ENCODE results near the gene CUTC. TPM values are rescaled to one million over a fixed set of nuclear protein-coding genes. Genes with fewer than 3 reads are reported as not detected.

CUTC gene
- total RNA-seq, 1 donor from 2014 or later: 10.3 TPM

GRCh38 chr10:99761365-99761764, 29.3 kb downstream of the CUTC start:
- Histone ChIP-seq H3K4me1 (ENCODE audit: insufficient read depth, low read length) (no peaks in the 10 kb centered on the region), H2AFZ (ENCODE audit: low read depth, low read length) (no peak overlapping the region), H3K9me3 (ENCODE audit: insufficient read depth, low read depth, low read length) (no peaks in the 10 kb centered on the region), H3K4me3 (ENCODE audit: insufficient read depth, low read depth, low read length) (no peak overlapping the region), H3K79me2 (ENCODE audit: insufficient read depth, low read length) (no peaks in the 10 kb centered on the region), H3K9ac (ENCODE audit: low read length) (no peak overlapping the region), H3K27me3 (ENCODE audit: insufficient read depth, low read length) (no peaks in the 10 kb centered on the region), H3K27ac (ENCODE audit: low read depth, low read length) (no peak overlapping the region), H3K36me3 (ENCODE audit: insufficient read depth, low read length) (peaks cover 11% of the 10 kb centered on the region), H3K4me2 (ENCODE audit: low read length) (no peak overlapping the region), H4K20me1 (ENCODE audit: insufficient read depth, low read length) (no peaks in the 10 kb centered on the region)
- no peak for TF ChIP-seq EZH2 (IDR thresholded peaks at IDR 0.05; ENCODE audit: insufficient read depth, low read length)
- TF ChIP-seq, protein P1, sequence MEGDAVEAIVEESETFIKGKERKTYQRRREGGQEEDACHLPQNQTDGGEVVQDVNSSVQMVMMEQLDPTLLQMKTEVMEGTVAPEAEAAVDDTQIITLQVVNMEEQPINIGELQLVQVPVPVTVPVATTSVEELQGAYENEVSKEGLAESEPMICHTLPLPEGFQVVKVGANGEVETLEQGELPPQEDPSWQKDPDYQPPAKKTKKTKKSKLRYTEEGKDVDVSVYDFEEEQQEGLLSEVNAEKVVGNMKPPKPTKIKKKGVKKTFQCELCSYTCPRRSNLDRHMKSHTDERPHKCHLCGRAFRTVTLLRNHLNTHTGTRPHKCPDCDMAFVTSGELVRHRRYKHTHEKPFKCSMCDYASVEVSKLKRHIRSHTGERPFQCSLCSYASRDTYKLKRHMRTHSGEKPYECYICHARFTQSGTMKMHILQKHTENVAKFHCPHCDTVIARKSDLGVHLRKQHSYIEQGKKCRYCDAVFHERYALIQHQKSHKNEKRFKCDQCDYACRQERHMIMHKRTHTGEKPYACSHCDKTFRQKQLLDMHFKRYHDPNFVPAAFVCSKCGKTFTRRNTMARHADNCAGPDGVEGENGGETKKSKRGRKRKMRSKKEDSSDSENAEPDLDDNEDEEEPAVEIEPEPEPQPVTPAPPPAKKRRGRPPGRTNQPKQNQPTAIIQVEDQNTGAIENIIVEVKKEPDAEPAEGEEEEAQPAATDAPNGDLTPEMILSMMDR (IDR thresholded peaks at IDR 0.05; ENCODE audit: insufficient read depth, low read depth, low read length): no peak
- FAIRE-seq (no peak), DNase-seq (ENCODE audit: low read depth) (no peak)
- H3K4me3 Mint-ChIP-seq (ENCODE audit: unreplicated experiment): no peak overlapping the region
- H3K36me3 Mint-ChIP-seq (ENCODE audit: low read depth, unreplicated experiment): peaks cover 8% of the 10 kb centered on the region
- no peak overlapping the region for H3K27ac Mint-ChIP-seq (ENCODE audit: unreplicated experiment)
- H3K9me3 Mint-ChIP-seq (ENCODE audit: unreplicated experiment): no peaks in the 10 kb centered on the region
- no peaks in the 10 kb centered on the region for H3K27me3 Mint-ChIP-seq (ENCODE audit: low read depth, unreplicated experiment)
- H3K4me1 Mint-ChIP-seq (ENCODE audit: low read depth, unreplicated experiment): no peaks in the 10 kb centered on the region

DNA sequence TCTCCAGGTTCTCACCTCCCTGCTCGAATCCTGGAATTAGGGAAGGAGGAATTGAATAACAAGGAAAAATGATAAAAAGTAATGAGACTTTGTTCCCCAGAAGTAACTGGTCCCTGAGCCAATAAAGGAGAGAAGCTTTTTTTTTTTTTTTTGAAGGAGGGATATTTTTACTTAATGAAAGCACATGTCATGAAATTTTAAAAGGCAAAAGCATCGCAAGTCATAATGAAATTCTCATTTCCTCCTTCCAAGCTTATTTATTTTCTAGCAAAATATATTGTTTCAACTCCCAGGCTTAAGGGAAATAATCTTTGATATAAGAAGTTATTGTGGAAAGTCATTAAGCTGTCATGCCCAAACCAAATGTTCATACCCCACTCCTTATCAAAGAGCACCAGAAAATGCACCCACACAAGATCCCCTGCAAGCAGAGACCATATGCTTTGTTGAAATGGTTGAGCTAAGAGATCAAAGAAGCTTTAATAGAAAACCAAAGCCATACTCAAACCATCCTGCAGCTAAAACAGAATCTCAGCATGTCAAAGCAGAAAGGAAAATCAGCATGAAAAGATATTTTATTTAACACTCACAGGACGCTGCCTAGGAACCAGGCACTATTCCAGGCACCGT, 33.8 kb downstream of the CUTC start:
- FAIRE-seq (no peak), DNase-seq (ENCODE audit: low read depth) (no peak)
- H3K4me3 ChIP-seq (ENCODE audit: insufficient read depth, low read depth, low read length): no peak overlapping the region
- no peak overlapping the region for H3K27ac ChIP-seq (ENCODE audit: low read depth, low read length)
- H3K9me3 ChIP-seq (ENCODE audit: insufficient read depth, low read depth, low read length): no peaks in the 10 kb centered on the region
- TF ChIP-seq, protein P1 (IDR thresholded peaks at IDR 0.05; ENCODE audit: insufficient read depth, low read depth, low read length): no peak
- no peak for TF ChIP-seq EZH2 (IDR thresholded peaks at IDR 0.05; ENCODE audit: insufficient read depth, low read length)
- H3K9me3 Mint-ChIP-seq (ENCODE audit: unreplicated experiment): no peaks in the 10 kb centered on the region
- H3K9ac ChIP-seq (ENCODE audit: low read length): no peak overlapping the region
- H3K27me3 ChIP-seq (ENCODE audit: insufficient read depth, low read length): no peaks in the 10 kb centered on the region
- peaks cover 3% of the 10 kb centered on the region for H3K36me3 Mint-ChIP-seq (ENCODE audit: low read depth, unreplicated experiment)
- H3K4me3 Mint-ChIP-seq (ENCODE audit: unreplicated experiment): no peak overlapping the region
- H3K27me3 Mint-ChIP-seq (ENCODE audit: low read depth, unreplicated experiment): no peaks in the 10 kb centered on the region
- H3K36me3 ChIP-seq (ENCODE audit: insufficient read depth, low read length): no peaks in the 10 kb centered on the region
- no peak overlapping the region for H3K27ac Mint-ChIP-seq (ENCODE audit: unreplicated experiment)
- H4K20me1 ChIP-seq (ENCODE audit: insufficient read depth, low read length): no peaks in the 10 kb centered on the region
- H2AFZ ChIP-seq (ENCODE audit: low read depth, low read length): no peak overlapping the region
- H3K4me2 ChIP-seq (ENCODE audit: low read length): no peak overlapping the region
- no peaks in the 10 kb centered on the region for H3K4me1 Mint-ChIP-seq (ENCODE audit: low read depth, unreplicated experiment)
- H3K79me2 ChIP-seq (ENCODE audit: insufficient read depth, low read length): no peaks in the 10 kb centered on the region
- H3K4me1 ChIP-seq (ENCODE audit: insufficient read depth, low read length): peaks cover 4% of the 10 kb centered on the region

- no peak overlapping the region for H3K27ac Mint-ChIP-seq (ENCODE audit: unreplicated experiment)
- peaks cover under 1% of the 10 kb centered on the region for H3K36me3 Mint-ChIP-seq (ENCODE audit: low read depth, unreplicated experiment)
- H3K4me1 Mint-ChIP-seq (ENCODE audit: low read depth, unreplicated experiment): no peaks in the 10 kb centered on the region
- no peak overlapping the region for H3K4me3 Mint-ChIP-seq (ENCODE audit: unreplicated experiment)
- no peak for DNase-seq (ENCODE audit: low read depth)
- peaks cover 4% of the 10 kb centered on the region for H3K4me1 ChIP-seq (ENCODE audit: insufficient read depth, low read length)
- no peak overlapping the region for H3K9ac ChIP-seq (ENCODE audit: low read length)
- no peaks in the 10 kb centered on the region for H3K9me3 ChIP-seq (ENCODE audit: insufficient read depth, low read depth, low read length)
- TF ChIP-seq EZH2 (IDR thresholded peaks at IDR 0.05; ENCODE audit: insufficient read depth, low read length): no peak
- TF ChIP-seq, protein P1 (IDR thresholded peaks at IDR 0.05; ENCODE audit: insufficient read depth, low read depth, low read length): no peak
- no peaks in the 10 kb centered on the region for H3K27me3 ChIP-seq (ENCODE audit: insufficient read depth, low read length)
- H3K4me2 ChIP-seq (ENCODE audit: low read length): no peak overlapping the region
- H3K36me3 ChIP-seq (ENCODE audit: insufficient read depth, low read length): no peaks in the 10 kb centered on the region
- H2AFZ ChIP-seq (ENCODE audit: low read depth, low read length): no peak overlapping the region
- H3K79me2 ChIP-seq (ENCODE audit: insufficient read depth, low read length): no peaks in the 10 kb centered on the region
- no peaks in the 10 kb centered on the region for H3K27me3 Mint-ChIP-seq (ENCODE audit: low read depth, unreplicated experiment)
- no peak for FAIRE-seq
- no peak overlapping the region for H3K27ac ChIP-seq (ENCODE audit: low read depth, low read length)
- H3K4me3 ChIP-seq (ENCODE audit: insufficient read depth, low read depth, low read length): no peak overlapping the region
- H3K9me3 Mint-ChIP-seq (ENCODE audit: unreplicated experiment): no peaks in the 10 kb centered on the region
- H4K20me1 ChIP-seq (ENCODE audit: insufficient read depth, low read length): no peaks in the 10 kb centered on the region
These were observed 34.3 kb downstream of the CUTC start for GRCh38 chr10:99766302-99766681.

All from astrocyte (in vitro differentiated cells and primary cell).